Astrocyte of the hippocampus (primary cell): ENCODE results near the gene PSD4.

Experiments used
- DNase-seq: peaks from one replicate; pipeline ENCODE4 v3.0.0; 2011; ENCODE audit warnings: low read depth, low spot score

Gene PSD4

DNA sequence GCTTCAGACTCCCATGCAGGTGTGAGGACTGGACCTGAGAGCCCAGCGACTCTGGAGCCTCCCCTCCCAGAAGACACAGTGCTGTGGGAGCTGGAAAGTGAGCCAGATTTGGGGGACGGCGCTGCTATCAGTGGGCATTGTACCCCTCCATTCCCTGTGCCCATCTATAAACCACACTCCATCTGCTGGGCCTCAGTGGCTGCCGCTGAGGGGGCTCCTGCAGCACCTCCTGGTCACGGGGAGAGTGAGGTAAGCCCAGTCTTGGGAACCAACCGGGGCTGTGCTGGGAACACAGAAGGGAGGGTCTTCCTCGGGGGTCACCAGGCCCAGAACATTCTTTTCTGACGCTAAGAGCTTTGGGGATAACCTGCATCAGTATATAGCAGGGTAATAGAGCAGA, 9.5 kb downstream of the PSD4 start:
- no peak for DNase-seq

DNA sequence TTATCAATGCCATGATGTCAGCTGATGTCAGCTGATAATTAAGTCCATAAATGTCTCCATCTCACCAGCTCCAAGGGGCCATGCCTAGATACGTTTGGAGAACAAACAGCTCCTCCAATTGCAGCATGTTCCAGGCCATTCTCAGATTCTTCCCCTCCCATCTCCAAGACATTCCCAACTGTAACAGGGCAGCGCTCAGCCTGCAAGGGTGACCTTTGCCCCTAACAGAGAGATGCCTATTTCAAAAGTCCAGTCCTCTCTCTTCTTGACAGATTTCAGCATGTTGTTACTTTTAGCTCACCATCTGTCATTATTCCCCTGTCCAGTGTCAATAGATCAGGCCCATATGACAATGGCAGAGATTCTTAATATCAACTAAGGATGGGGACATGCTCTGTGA, 9.9 kb downstream of the PSD4 start:
- DNase-seq: no peak

DNA sequence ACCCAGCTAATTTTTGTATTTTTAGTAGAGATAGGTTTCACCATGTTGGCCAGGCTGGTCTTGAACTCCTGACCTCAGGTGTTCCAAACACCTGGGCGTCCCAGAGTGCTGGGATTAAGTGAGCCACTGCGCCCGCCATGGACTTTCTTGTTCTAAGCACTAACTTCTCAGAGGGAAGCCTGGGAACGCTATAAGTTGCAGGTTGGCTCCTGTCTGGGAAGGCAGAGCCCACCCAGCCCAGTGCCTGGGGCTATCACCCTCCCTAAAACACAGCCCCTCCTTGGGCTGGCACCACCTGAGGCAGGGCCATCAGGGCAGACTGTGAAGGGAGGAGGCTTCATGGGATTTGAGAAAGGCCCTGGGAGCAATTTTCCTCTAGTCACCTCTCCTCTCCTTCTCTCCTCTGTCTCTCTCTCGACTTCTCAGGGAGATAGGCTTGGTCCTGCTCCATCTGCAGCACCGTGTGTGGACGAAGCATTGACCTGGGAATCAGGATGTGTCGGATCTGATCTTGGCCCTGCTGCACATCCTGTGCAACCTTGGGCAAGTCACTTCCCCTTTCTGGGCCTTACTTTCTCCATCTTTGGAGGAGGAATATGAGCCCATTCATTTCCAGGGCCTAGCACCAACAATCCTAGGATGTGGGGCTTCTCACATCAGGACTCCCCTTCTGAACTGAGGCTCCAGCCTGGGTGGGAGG, 10.9 kb downstream of the PSD4 start:
- DNase-seq: no peak

DNA sequence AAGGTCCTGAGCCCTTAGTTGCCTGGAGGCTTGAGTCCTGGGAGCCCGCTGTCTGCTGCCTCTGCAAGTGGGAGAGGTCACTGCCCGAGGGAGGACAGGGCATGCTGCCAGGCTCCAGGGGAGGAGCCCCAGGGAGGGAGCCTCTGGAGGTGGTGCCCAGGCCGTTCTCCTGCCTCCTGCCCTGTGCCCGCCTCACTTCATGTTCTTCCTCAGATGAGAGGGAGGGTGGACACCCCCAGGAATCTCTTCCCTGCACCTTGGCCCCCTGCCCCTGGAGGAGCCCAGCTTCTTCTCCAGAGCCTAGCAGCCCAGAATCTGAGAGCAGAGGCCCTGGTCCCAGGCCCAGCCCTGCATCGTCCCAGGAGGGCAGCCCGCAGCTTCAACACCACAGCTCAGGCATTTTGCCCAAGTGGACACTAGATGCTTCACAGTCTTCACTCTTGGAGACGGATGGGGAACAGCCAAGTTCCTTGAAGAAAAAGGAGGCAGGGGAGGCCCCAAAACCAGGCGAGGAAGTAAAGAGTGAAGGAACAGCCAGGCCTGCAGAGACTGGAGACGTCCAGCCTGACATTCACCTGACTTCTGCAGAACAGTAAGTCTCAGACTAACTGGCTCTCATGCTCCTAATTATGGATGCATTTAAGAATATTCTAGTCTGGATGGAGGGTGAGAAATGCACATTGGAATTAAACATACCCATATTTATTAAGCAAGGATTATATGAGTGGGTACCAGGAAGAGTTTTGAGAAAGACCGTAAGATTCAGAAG, 12.1 kb downstream of the PSD4 start:
- DNase-seq: peak; percentile 44

DNA sequence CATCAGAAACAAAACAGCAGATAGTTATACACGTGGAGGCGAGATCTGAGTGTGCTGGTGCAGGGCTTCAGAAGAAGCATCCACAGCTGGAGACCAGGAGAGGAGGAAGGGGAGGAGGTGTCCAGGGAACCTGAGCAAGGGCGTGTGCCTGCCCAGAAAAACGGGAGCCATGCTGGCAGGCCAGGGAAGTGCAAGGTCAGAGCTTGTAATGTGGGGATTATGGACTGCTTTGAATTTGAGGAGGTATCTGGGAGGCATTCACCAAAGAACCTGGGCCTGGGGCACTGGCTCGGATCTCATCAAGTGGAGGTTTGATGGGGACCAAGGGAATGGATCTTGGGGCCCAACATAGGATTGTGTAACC, 12.6 kb downstream of the PSD4 start:
- DNase-seq: no peak

DNA sequence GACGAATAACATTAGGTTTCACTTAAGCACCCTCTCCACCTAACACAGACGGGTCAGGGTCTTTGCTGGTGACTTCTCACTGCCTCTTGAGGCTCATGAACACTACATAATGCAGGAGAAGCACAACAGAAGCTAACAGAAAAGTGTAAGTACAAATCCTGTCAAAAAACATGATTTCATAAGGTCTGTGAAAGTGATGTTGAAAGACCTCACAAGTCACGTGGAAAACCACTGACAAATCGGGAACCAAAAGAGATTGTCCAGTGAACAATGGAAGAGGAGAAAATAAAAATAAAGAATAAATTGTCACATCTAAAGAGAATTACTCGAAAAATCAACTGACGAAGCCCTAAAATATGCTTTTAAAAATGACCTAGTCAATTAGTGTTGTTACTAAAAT, 14.0 kb downstream of the PSD4 start:
- DNase-seq: no peak

DNA sequence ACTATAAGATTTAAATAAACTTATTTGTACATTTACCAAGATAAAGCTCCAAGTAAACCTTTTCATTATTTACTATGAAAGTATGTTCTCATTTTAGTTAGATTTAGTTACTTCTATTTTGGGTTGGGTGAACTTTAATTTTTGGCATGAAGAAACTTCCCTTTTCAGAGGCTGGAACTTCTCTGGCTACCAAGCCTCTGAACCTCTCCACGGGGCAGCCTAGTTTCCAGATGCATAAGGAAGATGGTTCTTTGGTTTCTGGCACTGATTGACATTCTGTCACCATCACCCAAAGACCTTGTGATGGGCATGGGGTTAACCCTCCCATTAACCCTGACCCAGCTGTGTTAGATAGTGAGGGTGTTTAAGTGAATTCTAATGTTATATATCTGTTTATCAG, 17.1 kb downstream of the PSD4 start:
- no peak for DNase-seq

DNA sequence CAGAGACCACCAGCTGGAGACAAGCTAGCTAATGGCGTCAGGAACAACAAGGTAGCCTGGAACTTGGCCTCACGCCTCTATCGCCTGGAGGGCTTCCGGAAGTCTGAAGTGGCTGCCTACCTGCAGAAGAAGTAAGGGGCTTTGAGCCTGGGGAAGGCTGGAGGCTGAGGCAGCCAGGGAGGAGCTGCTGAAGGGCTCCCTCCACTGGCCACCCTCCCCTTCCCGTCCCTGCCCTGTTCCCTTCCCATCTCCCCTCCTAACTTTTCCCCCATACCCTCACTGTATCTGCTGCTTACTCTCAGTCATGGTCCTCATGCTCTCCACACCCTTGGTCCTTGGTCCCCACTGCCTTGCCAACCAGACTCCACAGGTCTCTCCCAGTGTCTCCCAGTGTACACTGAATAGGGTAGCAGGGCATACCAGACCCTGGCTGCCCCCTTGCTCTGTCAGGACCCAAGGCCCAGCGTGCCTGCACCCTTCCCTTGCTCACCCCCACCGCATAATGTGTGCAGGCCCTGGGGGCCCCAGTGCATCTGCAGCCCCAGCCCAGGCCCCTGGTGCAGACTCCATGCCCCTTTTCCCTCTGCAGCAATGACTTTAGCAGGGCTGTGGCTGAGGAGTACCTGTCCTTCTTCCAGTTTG, 18.8 kb downstream of the PSD4 start:
- DNase-seq: no peak

DNA sequence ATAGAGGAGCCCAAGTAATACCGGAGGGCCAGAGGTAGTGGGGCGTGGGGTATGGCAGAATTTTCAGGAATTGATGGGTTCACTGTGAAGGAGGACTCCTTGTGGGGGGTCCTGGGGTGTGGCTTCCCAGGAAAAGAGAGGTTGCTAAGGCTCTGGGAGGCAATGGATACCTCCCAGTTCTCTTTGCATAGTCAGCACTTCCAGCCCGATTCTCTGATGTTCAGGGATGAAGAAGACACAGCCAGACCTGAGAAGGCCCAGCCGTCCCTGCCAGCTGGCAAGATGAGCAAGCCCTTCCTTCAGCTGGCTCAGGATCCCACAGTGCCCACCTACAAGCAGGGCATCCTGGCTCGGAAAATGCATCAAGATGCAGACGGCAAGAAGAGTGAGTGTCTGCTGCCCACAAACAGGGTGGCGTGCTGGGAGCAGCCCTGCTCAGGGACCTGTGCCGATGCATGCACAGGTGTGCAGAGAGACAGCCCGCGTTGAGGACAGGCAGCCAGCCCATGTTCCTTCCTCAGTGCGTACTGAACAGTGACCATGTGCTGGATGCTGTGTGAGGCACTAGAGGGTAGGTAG, 22.2 kb downstream of the PSD4 start:
- no peak for DNase-seq

DNA sequence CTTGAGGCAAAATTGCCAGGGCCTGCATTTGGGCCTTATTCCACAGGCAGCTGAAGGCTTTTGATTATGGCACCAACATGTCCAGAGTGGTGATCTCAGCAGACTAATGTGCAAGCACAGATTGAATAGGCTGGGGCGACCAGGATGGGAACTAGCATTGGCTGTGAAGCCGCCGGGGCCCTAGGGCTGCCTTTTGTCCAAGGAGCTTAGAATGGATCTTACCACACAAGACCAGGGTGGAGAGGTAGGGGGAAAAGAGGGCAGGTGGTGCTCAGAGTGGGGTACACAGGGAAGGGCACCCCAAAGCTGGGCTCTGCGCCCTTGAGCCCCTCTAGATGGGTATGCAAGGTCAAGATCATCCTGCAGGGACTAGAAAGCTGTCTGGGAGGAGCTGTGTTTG, 23.1 kb downstream of the PSD4 start:
- no peak for DNase-seq

DNA sequence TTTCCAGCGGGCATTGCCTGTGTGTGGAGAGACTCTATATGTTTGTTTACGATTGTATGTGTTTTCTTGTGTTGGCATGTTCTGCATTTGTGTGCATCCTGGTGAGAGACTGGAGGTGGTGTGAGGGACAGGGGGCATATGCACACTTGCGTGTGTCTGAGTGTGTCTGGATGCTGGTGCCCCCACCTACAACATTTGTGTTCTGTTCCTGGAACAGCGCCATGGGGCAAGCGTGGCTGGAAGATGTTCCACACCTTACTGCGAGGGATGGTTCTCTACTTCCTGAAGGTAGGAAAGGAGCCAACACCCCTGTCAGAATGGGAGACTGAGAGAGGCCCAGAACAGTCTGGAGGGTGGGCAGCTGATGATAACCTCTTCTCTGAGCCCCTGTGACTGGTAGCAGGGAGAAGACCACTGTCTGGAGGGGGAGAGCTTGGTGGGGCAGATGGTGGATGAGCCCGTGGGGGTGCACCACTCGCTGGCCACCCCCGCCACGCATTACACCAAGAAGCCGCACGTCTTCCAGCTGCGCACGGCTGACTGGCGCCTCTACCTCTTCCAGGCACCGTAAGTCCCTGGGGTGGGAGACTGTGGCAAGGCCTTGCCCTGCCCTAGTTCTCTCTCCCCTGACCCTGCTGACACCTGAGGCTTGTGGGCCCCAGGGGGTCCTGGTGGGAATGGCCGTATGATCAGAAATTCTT, 23.7 kb downstream of the PSD4 start:
- no peak for DNase-seq

DNA sequence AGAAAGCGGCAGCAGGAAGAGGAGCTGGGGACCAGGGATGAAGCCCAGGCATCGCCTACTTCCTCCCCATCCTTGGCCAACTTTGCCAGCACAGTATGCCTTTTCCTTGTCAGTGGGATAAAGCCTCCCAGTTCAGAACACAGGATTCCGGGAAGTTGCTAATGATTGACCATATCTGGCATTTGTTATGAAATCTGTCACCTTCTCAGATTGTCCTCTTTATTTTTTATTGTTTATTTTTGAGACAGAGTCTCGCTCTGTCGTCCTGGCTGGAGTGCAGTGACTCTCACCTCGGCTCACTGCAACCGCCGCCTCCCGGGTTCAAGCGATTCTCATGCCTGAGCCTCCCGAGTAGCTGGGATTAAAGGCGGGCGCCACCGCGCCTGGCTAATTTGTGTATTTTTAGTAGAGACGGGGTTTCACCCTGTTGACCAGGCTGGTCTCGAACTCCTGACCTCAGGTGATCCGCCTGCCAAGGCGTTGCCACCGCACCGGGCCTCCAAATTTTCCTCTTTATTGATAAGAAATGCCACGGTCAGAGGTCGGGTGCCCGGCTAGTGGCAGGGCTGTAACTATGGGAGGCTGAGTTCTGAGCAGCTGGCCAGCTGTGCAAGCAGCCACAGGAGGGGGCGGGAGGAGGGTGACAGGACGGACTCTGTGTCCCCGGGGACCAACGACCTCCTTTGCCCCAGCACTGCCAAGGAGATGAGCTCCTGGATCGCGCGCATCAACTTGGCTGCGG, 24.4 kb downstream of the PSD4 start:
- no peak for DNase-seq

DNA sequence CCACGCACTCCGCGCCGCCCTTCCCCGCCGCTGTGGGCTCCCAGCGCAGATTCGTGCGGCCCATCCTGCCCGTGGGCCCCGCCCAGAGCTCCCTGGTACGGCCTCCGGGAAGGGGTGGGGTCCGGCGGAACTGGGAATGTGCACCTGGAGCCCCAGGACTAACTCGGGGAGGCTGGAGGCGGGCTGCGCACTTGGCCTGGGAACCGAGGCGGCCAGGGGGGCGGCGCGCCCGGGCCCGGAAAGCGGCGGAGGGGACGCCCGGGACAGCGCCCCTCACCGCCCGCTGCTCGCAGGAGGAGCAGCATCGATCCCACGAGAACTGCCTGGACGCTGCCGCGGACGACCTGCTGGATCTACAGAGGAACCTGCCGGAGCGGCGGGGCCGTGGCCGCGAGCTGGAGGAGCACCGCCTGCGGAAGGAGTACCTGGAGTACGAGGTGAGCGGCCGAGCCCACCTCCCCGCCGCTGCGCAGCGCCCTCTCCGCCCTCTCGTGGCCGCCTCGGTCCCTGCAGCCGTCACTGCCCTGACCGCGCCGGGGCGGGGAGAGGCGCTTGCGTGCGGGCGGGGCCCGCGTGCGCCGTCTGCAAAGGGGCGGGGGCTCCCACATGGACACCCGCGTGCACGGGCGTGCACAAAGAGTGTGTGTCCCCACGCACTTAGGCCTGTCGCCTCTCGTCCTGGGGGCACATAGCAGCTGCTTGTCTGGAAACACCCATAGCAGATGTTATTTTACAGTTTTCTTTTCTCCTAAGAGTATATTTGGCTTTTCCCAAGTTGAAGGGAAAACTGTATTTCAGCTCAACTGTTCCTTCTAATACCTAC, 25.2 kb downstream of the PSD4 start:
- peak; percentile 94 for DNase-seq

DNA sequence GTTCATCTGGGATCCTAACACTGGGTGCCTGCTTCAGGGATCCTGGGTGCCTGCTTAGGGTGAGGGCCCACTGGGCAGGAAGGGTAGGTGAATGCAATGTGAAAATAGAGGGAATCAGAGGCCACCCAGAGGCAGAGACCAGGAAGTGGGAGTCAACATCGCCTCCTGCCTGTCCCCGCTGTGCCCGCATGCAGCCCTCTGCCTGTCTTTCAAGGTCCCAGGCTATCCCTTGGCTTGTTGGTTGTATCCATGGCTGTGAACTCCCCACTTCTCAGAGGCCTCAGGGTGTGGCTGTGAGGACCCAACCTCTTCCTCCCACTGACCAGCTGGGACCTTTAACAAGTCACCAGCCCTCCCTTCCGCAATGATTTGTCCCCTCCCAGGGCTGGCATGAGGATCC, 26.5 kb downstream of the PSD4 start:
- DNase-seq: no peak

DNA sequence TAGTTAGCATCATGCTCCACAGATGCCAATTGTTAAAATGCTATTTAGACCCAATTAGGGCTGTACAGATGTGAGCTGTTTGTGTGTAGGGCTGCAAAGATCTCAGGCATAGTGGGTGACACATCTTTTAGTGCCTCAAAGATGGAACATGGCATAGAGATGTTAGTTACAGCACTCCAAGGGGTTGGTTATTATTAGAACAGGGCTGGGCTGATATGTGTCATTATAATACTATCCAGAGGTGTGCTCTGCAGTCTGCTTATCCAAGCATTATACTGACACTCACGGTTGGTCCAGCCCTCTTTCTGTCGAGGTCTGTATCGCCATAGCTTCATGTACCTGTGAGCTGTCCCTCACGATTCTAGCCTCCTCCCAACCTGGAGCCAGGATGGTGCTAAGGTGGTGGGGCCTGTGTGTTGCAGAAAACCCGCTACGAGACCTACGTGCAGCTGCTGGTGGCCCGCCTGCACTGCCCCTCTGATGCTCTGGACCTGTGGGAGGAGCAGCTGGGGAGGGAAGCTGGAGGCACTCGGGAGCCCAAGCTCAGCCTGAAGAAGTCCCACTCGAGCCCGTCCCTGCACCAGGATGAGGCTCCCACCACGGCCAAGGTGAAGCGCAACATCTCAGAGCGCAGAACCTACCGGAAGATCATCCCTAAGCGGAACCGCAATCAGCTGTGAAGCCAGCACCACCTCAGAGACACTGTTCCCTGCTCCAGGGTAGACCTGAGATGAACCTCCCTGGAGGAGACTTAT, 27.1 kb downstream of the PSD4 start:
- no peak for DNase-seq

DNA sequence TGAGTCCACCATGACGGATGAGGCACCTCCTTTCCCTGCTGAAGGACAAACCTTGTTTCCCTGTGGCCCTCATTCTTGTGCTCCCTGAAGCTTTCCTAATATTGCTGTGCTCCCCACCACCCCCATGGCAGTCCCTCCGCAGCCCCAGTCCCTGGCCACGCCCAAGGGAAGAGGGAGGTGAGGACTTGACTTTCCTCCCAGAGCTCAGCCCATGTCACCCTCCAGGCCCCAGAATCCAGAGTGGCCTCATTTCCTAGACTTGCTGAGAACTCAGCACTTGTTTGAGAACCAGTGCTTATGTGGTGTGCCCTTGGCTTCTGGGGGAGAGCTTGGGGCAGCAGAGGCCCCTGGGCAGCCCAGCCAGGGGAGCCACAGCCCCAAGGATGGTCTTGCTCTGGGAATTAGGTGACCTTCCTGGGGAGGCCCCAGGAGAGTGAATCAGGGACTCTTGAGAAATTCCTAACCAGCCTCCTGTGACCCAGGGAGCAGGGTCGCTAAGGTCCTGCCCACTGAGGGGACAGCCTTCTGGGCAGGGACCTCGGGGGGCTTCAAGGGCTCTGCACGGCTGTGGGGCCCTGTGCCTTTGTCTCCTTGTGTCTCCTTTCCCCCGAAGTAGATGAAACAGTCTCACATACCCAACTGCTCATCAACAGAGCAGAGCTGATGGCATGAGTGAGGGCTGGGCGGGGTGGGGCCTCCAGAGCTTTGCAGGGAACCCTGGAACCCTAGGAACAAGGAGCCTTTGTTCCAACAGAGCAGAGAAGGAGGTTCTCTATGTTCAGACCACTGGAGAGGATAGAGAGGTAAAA, 27.9 kb downstream of the PSD4 start:
- no peak for DNase-seq

DNA sequence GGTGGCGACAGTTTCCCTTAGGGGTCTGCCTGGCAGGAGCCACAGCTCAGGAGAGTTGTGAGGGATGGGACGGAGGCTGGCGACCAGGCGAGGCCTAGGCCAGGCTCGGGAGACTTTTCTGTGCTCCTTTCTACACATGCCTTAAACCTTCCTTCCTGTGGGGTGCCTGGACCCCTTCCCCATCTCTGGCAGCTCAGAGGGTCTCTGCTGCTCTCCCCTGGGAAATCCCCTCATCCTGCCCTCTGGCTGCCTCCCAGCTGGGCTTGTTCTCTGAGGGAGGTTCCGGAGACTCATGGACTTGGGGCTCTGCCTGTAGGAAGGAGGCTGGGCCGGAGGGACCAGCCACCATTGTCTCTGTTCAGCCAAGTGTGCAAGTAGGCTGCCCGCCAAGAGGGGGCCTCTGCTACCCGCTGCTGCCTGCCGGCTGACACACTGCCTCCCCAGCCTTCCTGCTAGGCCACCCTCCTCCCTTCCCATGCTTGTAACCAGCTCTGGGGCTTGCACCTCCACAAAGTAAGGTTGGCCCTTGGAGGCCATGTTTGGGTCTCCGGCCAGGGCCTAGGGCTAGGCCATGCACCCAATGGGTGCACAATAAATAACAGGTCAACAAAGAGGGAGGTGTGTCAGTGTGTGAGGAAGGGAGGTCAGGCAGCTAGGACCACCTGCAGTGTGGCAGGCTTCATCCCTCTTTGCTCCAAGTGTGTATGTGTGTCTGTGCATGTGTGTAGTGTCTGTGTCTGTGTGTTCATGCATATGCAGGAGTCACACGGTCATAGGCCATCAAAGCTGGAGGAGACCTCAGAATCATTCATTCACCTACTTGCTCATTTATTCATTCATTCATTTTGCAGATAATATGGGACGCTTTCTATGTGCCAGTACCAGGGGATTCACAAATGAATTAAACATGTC, 28.8 kb downstream of the PSD4 start:
- peak; percentile 82 for DNase-seq

DNA sequence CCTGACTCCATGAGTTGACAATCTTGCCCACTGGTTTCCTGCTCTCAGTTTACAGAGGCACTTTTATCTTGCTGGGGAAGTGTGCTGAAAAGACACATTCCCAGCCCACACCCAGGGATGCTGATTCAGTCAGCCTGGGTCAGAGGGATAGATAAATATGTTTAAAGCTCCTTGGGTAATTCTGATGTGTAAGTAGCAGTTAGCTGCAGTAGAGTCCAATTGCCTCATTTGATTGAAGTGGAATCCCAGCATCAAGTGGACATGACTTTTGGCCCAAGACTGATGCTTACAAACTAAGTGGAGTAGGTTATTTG, 29.4 kb downstream of the PSD4 start:
- DNase-seq: no peak
